Measurements from ENCODE around the gene GNAI3. TPM values are rescaled to one million over a fixed set of nuclear protein-coding genes. Genes with fewer than 3 reads are reported as not detected.
"Not testable (repeated sequence)": the region's sequence is repeated elsewhere in the genome, so short reads cannot be mapped to it uniquely, and the experiment has no call there.

GNAI3 gene
- total RNA-seq, 4 donors from 2014 or later = 7.4 to 9.8 (median 8.3) TPM

DNA sequence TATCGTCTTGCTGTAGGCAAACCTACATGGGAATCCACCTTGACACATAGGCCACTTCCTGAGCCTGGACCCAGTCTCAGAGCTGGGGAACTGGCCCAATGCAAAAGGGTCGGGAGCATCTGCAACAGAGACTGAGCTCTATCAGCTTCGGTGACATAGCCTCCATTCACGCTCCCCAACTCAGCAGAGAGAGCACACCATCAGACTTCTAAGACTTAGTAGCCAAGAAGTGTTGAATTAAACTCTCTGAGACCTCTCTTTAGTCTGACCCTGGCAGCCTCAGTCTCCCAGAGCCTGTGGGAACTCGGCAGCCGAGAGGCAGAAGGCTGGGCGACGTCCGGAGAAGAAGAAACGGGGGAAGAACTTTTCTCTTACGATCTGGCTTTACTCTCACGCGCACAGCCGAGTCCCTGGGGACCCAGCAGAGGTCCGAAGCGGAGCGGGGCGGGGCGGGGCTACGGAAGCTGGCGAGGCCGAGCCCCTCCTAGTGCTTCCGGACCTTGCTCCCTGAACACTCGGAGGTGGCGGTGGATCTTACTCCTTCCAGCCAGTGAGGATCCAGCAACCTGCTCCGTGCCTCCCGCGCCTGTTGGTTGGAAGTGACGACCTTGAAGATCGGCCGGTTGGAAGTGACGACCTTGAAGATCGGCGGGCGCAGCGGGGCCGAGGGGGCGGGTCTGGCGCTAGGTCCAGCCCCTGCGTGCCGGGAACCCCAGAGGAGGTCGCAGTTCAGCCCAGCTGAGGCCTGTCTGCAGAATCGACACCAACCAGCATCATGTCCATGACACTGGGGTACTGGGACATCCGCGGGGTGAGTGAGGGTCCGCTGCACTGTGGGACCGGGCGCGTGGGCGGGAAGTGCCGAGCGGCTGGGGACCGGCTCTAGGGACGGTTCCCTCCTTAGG is 107.5 kb downstream of the GNAI3 start, which contains the start of gene GSTM4:
Gene GSTM4, plus strand, starts transcription at position 485 of the 905 bp plus-strand sequence. Its CDS starts 291 bp downstream, at position 776.
- DNase-seq (ENCODE audit: low spot score) (peak; percentile 78), ATAC-seq (ENCODE audit: low FRiP score) (peak; percentile 95)
- TF ChIP-seq, protein P1, sequence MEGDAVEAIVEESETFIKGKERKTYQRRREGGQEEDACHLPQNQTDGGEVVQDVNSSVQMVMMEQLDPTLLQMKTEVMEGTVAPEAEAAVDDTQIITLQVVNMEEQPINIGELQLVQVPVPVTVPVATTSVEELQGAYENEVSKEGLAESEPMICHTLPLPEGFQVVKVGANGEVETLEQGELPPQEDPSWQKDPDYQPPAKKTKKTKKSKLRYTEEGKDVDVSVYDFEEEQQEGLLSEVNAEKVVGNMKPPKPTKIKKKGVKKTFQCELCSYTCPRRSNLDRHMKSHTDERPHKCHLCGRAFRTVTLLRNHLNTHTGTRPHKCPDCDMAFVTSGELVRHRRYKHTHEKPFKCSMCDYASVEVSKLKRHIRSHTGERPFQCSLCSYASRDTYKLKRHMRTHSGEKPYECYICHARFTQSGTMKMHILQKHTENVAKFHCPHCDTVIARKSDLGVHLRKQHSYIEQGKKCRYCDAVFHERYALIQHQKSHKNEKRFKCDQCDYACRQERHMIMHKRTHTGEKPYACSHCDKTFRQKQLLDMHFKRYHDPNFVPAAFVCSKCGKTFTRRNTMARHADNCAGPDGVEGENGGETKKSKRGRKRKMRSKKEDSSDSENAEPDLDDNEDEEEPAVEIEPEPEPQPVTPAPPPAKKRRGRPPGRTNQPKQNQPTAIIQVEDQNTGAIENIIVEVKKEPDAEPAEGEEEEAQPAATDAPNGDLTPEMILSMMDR (IDR thresholded peaks at IDR 0.05) = no peak

DNA sequence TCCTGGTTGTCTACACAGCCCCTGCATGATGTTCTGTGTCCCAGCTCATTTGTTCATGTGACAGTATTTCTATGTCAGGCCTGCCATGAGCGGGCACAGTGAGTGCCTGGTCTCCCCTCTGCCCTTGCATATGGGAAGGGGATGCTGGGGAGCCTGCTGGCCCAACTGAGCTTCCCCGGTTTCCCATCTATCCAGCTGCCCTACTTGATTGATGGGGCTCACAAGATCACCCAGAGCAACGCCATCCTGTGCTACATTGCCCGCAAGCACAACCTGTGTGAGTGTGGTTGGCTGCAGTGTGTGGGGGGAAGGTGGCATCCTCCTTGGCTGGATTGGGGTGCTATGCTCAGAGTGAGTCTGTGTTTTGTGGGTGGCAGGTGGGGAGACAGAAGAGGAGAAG is 109.0 kb downstream of the GNAI3 start:
- DNase-seq (ENCODE audit: low spot score) (no peak), ATAC-seq (ENCODE audit: low FRiP score) (no peak)
- TF ChIP-seq, protein P1 (IDR thresholded peaks at IDR 0.05) = no peak

DNA sequence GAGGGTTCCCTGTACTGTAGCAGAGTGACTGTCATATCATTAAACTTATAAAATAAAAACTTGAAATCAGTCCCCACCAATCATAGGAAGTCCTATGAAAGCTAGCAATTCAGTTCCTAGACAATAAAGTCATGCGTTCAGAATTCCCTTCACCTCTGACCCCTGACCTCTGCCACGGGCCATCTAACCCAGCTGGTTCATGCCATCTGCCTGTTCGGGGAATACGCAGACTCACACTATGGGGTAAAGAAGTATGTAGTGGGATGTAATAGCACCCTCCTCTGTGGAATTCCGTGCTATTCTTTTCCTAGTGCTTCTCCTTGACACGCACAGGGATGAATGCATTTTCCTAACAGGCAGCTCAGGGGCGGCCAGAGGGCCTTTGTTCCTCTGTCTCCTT is 109.6 kb downstream of the GNAI3 start:
- ATAC-seq (ENCODE audit: low FRiP score) (no peak), DNase-seq (ENCODE audit: low spot score) (no peak)
- TF ChIP-seq, protein P1 (IDR thresholded peaks at IDR 0.05) = no peak

DNA sequence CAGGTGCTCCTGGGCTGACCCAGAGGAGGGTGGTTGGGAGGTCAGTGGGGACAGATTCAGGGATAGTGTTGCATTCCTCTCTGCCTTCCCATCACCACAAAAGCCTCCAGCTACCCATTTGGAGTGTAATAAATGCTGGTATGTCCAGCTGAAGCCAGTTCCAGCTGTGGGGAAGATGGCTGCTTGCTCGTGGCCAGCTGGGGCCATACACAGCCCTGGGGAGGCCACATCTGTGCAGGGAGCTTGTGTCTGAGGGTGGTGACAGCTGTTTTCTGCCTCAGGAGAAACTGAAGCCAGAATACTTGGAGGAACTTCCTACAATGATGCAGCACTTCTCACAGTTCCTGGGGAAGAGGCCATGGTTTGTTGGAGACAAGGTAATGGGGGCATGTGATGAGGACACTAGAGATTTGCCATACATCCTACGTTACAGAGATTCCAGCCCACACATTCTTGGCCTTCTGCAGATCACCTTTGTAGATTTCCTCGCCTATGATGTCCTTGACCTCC is 110.2 kb downstream of the GNAI3 start:
- ATAC-seq (ENCODE audit: low FRiP score) = no peak
- TF ChIP-seq, protein P1 (IDR thresholded peaks at IDR 0.05) = no peak
- no peak for DNase-seq (ENCODE audit: low spot score)

DNA sequence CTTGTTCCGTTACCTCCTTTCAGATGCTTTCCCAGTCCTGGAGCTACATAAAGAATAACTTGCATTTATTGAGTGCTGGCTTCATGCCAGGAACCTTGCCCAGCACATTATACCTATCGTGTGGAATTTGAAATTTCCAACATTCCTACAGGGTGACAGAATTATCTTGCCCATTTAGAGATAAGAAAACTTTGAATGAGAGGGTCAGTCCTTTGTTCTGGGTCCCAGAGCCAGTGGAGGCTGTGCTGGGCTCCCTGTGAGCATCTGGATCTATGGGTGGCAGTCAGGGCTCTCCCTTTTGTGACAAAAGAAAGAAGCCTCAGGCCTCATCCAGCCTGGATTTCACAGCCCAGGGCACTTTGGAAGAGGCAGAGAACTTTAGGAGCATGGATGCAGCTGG is 110.7 kb downstream of the GNAI3 start:
- ATAC-seq (ENCODE audit: low FRiP score) (no peak), DNase-seq (ENCODE audit: low spot score) (no peak)
- TF ChIP-seq, protein P1 (IDR thresholded peaks at IDR 0.05) = no peak

DNA sequence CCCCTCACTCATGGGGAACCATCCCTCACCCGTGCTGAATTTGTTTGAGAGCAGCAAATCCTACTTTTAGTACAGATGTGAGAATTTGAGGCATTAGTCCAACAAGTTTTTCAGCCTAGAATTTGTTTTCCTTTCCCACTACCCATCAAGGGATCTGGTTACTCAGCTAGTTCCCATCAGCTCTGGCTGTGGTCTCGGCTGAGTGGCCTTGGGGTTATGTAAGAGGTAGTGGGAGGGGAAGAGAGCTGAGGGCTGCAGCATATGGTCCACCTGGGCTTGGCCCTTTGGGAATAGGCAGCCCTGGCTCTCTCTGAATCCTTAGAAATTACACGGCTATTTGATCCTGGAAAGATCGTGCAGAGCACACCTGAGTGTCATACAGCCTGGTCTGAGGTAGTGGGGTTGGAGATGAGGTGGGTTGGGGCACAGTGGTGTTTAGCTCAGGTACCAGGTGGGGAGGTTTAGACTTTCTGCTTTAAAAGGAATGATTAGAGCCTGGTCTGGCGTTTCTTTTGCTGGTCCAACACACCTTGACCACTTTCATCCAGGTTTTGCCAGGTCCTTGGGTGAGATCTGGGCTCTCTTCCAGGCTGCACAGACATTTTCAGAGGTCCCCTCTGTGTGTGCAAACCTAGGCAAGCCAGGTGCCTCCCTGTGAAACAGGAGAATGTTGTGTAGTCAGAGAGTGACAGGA is 111.7 kb downstream of the GNAI3 start:
- ATAC-seq (ENCODE audit: low FRiP score) = no peak
- TF ChIP-seq, protein P1 (IDR thresholded peaks at IDR 0.05) = no peak
- no peak for DNase-seq (ENCODE audit: low spot score)

DNA sequence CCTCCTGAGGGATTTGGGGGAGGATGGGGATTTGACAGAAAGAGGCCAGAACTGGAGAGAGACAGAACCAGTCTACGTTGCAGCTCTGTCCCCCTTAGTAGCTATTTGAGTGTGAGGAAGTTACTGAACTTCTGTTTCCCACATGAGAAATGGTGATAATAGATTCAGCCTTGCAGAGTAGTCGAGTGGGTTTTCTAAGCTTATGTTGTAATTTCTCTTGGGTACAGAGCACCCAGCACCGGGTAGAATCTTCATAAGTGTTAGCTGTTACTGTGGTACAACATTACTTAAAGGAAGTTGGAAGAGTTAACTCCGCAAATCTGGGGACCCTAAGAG is 112.2 kb downstream of the GNAI3 start:
- DNase-seq (ENCODE audit: low spot score); ATAC-seq (ENCODE audit: low FRiP score): not testable (repeated sequence)
